Measurements from ENCODE around the gene RMI1.

The RMI1 gene

GRCh38 chr9:83978992-83979811, 1.4 kb upstream of the RMI1 start:
- DNase-seq (ENCODE audit: low read depth) = peak; percentile 89
- TF ChIP-seq CTCF (IDR thresholded peaks at IDR 0.05; ENCODE audit: low read depth, low read length) (no peak), MYC (IDR thresholded peaks at IDR 0.05; ENCODE audit: low read depth, low read length) (peak; percentile 98), POLR2A (IDR thresholded peaks at IDR 0.05; ENCODE audit: extremely low read depth, insufficient read length) (peak; percentile 36), MAX (IDR thresholded peaks at IDR 0.05; ENCODE audit: low read depth, low read length) (peak; percentile 87)
- H3K4me3 ChIP-seq (ENCODE audit: low read depth, low read length) = peak overlapping the region; percentile 97

- peak; percentile 97 for DNase-seq (ENCODE audit: low read depth)
- H3K4me3 ChIP-seq (ENCODE audit: low read depth, low read length) = peak within 1 kb of the TSS; percentile 97
- TF ChIP-seq MYC (IDR thresholded peaks at IDR 0.05; ENCODE audit: low read depth, low read length) (peak; percentile 78), MAX (IDR thresholded peaks at IDR 0.05; ENCODE audit: low read depth, low read length) (peak; percentile 13; the same call in 1 of the 2 replicates), CTCF (IDR thresholded peaks at IDR 0.05; ENCODE audit: low read depth, low read length) (no peak), POLR2A (IDR thresholded peaks at IDR 0.05; ENCODE audit: extremely low read depth, insufficient read length) (no peak)
Observed at GRCh38 chr9:83979812-83980394, 702 bp upstream of the RMI1 start, which contains the start of gene HNRNPK. TSS of gene HNRNPK (minus strand) at chr9:83980215. CDS start at chr9:83978252, 1,963 bp downstream.

- H3K4me3 ChIP-seq (ENCODE audit: low read depth, low read length) = peak overlapping the region; percentile 97
- DNase-seq (ENCODE audit: low read depth) = peak; percentile 72
- TF ChIP-seq MYC (IDR thresholded peaks at IDR 0.05; ENCODE audit: low read depth, low read length) (peak; percentile 7; the same call in 1 of the 2 replicates), POLR2A (IDR thresholded peaks at IDR 0.05; ENCODE audit: extremely low read depth, insufficient read length) (no peak), MAX (IDR thresholded peaks at IDR 0.05; ENCODE audit: low read depth, low read length) (0 out of 2 replicates have a peak, but pooled peaks have one; percentile 3)
Observed at GRCh38 chr9:83981126-83981871, 694 bp downstream of the RMI1 start.

GRCh38 chr9:83986195-83986594, 5.6 kb downstream of the RMI1 start:
- TF ChIP-seq MAX (IDR thresholded peaks at IDR 0.05; ENCODE audit: low read depth, low read length) (no peak), POLR2A (IDR thresholded peaks at IDR 0.05; ENCODE audit: extremely low read depth, insufficient read length) (no peak), CTCF (IDR thresholded peaks at IDR 0.05; ENCODE audit: low read depth, low read length) (no peak), MYC (IDR thresholded peaks at IDR 0.05; ENCODE audit: low read depth, low read length) (no peak)
- DNase-seq (ENCODE audit: low read depth) = no peak
- no peak overlapping the region for H3K4me3 ChIP-seq (ENCODE audit: low read depth, low read length)

GRCh38 chr9:83986765-83987401, 6.3 kb downstream of the RMI1 start:
- no peak for DNase-seq (ENCODE audit: low read depth)
- TF ChIP-seq CTCF (IDR thresholded peaks at IDR 0.05; ENCODE audit: low read depth, low read length) = no peak
- TF ChIP-seq POLR2A (IDR thresholded peaks at IDR 0.05; ENCODE audit: extremely low read depth, insufficient read length) = no peak
- no peak for TF ChIP-seq MYC (IDR thresholded peaks at IDR 0.05; ENCODE audit: low read depth, low read length)
- TF ChIP-seq MAX (IDR thresholded peaks at IDR 0.05; ENCODE audit: low read depth, low read length) = no peak
- no peak overlapping the region for H3K4me3 ChIP-seq (ENCODE audit: low read depth, low read length)

Measured in NB4 (cell line).